ENCODE measurements around the gene AVPR1A. TPM values are rescaled to one million over a fixed set of nuclear protein-coding genes. Genes with fewer than 3 reads are reported as not detected.
"Not testable (repeated sequence)": the region's sequence is repeated elsewhere in the genome, so short reads cannot be mapped to it uniquely, and the experiment has no call there.

AVPR1A gene
- total RNA-seq (2014; rRNA removed; shearing (Covaris generic)) = not detected in 2 replicates

DNA sequence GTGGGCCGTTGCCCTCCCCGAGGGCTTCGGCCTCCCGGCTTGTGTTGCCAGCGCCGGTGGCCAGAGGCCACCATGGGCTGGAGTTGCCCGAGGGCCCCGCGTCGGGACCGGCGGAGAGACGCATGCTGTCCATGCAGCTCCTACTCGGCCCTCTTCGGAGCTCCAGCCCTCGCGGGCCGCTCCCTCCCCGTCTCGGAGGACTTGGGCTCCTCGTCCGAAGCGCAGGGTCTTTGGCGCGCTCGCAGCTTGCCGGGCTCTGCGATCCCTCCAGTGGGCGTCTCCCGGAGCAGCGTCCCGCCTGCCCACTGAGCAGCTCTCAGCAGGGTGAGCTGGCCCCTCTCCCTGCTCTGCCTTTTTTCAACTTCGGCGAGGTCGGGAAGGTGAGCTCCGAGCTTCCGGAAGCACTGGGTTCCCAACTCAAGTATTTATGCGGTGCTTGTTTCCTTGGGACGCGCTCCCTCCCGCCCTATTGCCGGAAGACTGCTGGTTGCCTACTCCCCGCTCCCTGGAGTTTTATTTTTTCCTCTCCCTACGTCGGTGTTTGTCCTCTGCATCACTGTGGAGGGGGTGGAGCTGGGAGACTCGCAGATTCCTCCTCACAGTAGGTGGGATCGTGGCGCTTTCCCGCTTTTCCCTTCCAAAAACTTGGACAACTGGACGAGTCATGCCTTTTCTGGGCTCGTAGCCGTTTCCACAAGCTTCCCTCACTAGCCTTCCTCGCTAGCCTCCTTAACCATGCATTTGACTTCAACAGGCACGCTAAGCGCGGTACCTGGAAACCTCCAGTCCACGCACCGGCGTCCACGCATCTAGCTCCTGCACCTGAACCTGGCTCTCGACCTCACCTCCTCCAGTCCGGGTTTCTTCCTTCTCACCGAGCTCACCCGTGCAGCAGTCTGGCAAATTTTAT, at the start of gene AVPR1A:
TSS of gene AVPR1A (minus strand) at position 489 of the 910 bp plus-strand sequence. CDS start at position 124, 365 bp downstream.
- no peak for DNase-seq (ENCODE audit: low spot score)

DNA sequence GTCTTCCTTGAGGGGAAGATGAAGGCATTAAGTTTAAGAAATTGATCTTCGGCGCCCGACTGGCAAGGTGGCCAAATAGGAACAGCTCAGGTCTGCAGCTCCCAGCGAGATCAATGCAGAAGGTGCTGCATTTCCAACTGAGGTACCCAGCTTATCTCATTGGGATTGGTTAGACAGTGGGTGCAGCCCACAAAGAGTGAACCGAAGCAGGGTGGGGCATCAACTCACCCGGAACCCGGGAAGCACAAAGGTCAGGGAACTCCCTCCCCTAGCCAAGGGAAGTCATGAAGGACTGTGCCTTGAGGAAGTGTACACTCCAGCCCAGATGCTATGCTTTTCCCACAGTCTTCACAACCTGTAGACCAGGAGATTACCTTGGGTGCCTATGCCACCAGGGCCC, 45.2 kb upstream of the AVPR1A start:
- DNase-seq (ENCODE audit: low spot score) = peak; percentile 19

DNA sequence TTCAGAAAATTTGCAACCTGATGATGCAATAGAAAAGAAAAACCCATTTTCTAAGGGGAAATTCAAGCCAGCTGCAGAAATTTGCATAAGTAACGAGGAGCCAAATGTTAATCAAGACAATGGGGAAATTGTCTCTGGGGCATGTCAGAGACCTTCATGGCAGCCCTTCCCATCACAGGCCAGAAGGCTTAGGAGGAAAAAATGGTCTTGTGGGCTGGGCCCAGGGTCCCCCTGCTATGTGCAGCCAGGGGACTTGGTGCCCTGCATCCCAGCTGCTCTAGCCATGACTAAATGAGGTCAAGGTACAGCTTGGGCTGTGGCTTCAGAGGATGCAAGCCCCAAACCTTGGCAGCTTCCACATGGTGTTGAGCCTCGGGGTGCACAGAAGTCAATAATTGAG, 28.2 kb upstream of the AVPR1A start:
- DNase-seq (ENCODE audit: low spot score) = no peak

DNA sequence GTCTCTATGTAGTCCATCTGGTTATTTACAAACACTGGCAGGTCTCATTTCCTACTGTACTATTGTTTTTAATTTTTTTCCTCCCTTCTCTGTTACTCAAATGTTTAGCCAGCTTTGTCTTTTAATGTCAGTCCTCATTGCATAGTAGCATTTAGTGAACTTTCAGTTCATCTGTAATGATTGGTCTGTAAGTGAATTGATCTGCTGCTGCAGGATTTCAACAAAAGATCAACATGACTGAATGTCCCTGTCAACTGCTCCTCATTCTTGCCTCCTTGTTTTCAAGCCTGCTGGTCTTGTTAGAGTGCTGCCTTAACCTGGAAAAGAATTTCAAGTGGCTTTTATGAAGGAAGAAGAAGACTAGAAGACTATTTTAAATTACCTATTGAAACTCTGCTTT, 19.3 kb upstream of the AVPR1A start:
- no peak for DNase-seq (ENCODE audit: low spot score)

DNA sequence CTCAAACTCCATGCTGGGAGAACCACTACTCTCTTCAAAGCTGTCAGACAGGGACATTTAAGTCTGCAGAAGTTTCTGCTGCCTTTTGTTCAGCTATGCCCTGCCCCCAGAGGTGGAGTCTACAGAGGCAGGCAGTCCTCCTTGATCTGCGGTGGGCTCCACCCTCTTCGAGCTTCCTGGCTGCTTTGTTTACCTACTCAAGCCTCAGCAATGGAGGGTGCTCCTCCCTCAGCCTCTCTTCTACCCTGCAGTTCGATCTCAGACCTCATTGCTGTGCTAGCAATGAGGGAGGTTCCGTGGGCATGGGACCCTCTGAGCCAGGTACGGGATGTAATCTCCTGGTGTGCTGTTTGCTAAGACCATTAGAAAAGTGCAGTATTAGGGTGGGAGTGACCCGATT, 16.7 kb upstream of the AVPR1A start:
- DNase-seq (ENCODE audit: low spot score) = not testable (repeated sequence)

DNA sequence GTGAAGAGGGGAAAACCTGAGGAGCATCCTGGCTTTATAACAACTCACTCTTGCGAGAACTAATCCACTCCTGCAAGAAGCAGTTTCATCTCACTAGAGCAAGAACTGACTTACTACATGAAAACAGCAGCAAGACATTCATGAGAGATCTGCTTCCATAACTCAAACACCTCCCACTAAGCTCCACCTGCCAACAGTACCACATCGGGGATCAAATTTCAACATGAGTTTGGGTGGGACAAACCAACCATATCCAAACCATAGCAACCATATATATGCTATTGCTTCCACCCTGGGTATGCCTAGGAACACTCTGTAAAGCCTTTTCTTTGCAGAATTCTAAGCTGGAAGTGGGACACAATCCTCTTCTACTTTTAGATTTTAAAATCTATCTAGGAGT, 13.9 kb upstream of the AVPR1A start:
- peak; percentile 47 for DNase-seq (ENCODE audit: low spot score)

DNA sequence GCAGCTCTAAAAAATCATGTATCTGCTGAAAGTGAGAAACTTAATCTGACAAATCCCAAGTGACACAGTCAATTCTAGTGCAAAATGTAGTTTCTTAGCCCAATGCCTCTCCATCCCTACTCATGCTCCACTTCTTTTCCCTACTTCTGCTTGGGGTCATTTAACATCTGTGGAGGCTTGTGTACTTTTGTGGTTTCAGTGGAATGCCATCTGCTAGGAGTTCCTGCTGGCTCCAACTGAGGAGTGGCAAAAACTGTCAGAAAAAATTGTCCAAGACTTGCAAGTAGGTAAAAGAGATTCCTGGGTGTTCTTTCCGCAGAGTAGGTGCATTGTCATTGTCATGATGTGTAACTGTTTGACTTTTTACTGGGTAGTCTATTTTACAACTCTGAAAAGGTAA, 12.5 kb upstream of the AVPR1A start:
- DNase-seq (ENCODE audit: low spot score) = peak; percentile 13

DNA sequence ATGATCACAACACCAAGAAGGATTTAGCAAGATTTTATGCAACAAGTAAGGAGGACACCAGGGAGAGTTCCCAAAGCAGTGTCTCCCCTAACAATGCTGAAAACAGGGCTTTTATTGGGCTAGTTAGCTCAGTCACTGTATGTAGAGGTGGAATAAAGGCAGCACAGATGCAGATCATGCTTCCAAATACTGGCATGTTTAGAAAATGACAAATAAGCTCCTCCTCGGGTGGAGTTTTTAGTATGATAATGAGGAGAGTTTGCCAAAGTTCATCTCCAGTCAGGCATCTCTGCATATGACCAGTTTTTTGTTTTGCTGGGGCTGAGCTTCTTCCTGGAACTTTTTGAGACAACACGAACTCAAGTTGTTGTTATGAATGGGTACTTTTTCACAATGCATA, 4.4 kb upstream of the AVPR1A start:
- no peak for DNase-seq (ENCODE audit: low spot score)

DNA sequence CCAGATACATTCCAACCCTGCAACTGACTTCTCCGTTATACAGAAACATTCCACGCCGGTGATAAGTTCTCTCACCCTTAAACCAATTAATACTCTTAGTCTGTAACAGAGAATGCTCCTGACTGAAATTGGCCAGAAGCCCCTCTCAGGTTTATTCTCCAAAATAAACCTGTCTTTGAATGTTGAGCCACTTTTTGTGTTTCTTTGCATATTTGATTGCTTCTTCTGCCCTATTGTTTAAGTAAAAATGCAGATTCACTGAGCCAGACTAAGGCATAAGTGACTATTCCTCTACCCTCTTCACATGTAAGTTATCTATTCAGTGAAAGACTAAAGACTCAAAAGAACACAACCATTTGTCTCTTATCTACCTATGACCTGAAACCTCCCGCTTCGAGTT, 3.6 kb upstream of the AVPR1A start:
- no peak for DNase-seq (ENCODE audit: low spot score)

DNA sequence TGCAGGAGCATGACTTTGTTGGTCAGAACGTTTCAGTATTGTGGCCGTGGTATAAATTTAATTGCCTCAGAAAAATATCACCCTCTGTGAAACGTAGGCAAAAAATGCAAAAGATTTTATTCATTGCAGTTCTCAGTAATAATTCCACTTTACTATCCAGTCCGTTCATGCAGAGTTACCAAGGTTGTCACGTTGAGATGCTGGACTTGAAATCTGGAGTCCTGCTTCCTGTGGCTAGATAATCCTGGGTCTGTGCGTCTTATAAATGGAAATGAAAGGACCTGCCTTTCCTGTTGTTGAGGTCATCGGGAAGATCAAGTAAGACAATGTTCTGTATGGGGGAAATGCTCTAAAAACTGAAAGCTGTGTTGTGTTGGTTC, 1.3 kb upstream of the AVPR1A start:
- DNase-seq (ENCODE audit: low spot score) = no peak

DNA sequence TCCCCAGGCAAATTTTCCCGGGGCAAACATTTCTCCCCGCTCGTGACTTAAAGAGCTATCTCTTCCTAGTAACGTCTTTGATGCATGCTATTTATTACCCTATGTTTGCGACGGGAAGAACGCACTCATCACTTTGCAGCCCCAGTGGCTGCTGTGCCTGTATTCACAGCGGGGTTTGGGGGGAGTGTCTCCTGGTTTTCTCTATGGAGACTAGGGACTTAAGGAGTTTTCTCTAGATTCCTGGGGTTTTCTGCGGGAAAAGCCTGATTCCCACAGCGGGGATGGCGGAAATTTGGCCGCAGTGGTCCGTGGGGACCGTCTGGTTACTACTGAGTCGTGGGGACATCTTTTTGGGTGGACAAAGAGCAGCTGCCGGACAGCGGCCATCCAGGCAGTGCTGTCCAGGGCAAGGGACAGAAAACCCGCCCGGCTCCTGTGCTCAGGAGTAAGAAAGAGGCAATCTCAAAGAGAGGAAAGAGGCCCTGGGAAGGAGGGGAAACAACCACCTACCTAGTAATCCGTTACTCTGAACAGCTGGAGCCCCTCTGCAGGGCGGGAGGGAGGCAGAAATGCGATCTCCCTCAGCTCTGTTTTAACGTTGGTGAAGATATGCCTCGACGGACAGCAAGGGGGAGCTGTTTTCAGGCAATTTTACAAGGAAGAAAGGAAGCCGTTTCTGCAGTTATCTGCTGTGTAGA, 771 bp upstream of the AVPR1A start:
- DNase-seq (ENCODE audit: low spot score) = peak; percentile 45

DNA sequence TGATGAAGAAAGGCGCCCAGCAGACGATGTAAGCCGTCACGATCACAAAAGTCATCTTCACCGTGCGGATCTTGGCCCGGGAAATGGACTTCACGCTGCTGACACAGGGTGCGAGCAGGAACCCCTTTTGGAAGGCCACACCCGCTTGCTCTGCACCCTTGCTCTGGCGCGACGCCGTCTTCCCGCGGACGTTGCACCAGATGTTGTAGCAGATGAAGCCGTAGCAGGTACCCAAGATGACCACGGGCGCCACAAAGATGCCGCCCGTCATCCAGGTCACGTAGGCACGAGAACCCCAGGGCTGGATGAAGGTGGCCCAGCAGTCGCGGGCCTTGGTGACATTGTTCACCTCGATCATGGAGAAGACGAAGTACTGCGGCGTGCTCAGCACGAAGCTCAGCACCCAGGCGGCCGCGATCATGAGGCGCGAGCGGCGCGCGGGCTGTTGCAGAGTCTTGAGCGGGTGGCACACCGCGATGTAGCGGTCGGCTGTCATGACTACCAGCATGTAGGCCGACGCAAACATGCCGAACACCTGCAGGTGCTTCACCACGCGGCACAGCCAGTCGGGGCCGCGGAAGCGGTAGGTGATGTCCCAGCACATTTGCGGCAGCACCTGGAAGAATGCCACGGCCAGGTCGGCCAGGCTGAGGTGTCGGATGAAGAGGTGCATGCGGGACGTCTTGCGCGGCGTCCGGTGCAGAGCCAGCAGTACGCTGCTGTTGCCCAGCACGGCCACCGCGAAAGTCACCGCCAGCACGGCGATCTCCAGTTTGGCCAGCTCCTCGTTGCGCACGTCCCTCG, 890 bp downstream of the AVPR1A start:
- DNase-seq (ENCODE audit: low spot score) = no peak

DNA sequence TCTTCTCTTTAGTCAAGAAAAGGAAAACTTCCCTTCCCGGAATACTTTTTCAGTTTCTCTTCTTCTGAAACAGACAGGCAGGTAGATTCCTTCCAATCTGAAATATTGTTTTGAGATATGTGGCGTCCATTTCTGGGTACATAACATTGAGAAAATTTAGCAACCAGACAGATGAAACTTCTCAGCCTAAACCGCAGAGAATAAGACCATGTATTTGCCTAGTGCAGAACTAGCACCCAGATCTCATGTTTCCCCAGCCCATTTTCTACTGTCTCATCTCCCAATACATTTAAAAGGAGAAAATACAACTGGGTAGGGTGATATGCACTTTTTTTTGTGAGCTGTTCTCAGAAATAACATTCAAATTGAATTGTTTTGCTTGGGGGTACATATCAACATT, 6.4 kb downstream of the AVPR1A start:
- no peak for DNase-seq (ENCODE audit: low spot score)

DNA sequence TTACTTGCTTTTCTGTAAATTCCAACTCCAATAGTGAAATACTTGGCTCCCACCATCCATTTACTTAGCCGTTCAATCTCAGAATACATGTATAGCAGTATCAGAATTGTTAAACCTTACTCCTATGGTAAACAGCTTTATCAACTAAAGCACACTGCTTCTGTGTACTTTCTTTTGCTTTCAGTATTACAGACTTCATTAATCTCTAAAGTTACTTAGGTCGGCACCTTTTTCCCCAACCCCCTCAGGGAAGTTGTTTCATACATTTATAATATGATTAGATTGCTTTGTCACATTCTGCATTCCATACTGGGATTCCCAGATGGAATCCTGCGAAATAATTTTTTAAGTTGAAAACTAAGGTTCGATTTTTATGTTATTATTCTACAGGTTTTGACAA, 12.5 kb downstream of the AVPR1A start:
- no peak for DNase-seq (ENCODE audit: low spot score)

DNA sequence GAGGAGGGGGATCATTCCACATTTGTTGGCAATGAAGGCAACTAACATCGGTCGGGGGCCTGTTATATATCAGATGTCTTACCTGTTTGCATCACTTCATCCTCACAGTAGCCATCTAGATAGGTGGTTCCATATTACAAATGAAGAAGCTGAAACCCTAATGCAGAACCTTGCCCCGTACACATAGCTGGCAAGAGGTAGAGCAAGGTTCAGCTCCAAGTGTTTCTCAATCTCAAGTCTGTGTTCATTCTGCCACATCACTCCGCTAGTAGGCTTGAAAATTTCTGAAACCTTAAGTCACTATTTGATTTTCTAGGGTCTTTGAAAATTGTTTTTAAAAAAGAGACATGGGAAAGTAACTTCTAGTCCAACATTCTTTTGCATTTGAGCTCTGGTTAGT, 17.0 kb downstream of the AVPR1A start:
- DNase-seq (ENCODE audit: low spot score) = no peak

DNA sequence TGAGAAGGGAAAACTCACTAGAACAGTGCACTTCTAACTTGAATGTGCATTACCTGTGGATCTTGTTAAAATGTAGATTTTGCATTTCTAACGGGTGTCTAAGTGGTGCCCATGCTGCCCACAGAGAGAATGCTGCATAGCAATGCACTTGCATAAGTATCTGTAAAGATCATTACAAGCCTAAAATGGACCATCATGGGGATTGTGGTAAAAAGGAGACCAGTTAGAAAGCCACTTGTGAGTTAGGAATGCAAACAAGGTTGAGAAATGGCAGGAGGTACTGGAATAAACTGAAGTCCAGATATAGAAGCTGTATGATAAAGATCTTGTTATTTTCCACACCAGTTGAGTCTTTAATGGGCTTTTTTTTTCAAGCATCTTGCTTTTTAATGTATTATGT, 18.8 kb downstream of the AVPR1A start:
- no peak for DNase-seq (ENCODE audit: low spot score)

DNA sequence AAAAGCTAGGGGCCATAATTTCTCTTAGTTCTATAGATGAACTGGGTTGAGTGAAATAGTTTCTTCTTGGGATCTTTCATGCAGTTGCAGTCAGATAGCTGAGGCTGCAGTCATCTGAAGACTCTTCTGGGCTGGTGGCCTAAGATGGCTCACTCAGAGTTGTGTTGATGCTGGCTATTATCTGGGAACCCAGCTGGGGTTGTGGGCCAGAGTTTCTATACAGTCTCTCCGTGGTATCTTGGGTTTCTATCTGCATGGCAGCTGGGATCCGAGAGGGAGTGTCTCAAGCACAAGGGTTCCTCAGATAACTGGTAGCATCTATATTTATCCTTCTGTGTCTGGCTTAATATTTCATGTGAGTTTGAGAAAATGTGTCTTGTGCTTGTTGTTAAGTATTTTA, 21.1 kb downstream of the AVPR1A start:
- DNase-seq (ENCODE audit: low spot score) = no peak

DNA sequence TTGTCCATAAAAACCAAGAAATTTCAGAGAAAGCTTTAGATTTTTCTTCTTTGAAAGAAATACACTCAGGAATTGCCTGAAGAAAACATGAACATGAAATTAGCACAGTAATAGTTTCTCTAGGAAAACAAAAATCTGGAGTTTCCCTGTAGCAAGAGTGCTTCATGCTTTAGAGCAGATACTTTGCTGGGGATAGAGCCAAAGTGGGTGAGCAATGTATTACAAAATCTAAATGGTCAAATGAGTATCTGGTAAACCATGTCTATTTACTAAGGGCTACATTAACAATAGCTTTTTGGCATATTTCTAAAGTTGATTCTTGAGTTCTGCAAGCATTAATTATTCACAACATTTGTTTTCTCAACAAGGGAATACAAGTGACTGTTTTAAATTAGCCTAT, 26.2 kb downstream of the AVPR1A start:
- no peak for DNase-seq (ENCODE audit: low spot score)

DNA sequence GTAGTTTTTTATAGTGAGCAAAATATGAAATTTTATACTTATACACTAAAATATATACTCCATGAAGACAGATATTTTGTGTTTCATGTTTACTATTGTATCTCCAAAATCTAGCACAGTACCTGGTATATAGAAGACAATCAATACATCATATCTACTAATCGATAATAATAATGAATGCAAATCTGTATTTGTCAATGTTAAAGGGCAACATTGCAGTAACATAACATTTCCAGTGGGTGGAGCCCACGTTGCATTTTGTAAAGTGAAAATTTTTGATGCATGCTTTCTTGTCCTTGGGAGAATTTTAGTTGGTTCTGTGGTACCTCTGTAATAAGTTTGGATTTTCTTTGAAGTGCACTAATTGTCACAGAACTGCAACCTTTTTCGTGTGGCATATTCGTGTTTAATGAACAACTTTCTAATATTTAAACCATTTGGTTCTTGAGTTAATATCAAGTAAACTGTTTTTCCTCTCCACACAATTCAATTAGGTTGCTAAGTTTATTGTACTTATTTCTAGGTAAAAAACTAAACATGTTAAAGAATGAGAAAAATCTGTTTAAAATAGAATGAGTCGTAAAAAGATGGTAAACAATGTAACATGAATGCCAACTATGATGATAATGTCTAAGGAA, 47.4 kb downstream of the AVPR1A start:
- DNase-seq (ENCODE audit: low spot score) = peak; percentile 49

DNA sequence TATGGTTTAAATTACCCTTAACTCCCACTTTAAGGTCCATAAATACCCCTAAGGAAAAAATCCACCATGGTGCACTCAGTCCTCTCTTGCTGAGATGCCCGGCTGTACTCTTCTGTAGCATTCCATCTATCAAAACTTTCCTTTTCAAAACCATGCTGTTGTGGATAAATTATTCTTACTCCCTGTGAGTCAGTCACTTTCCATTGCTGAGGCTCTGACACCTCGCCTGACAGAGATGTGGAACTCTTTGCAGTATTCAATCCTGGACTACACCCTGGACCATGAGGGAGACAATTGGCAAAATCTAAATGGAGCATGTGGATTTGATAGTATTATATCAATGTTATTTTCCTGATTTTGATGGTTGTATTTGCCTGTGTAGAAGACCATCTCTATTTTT, 49.1 kb downstream of the AVPR1A start:
- DNase-seq (ENCODE audit: low spot score) = no peak

DNA sequence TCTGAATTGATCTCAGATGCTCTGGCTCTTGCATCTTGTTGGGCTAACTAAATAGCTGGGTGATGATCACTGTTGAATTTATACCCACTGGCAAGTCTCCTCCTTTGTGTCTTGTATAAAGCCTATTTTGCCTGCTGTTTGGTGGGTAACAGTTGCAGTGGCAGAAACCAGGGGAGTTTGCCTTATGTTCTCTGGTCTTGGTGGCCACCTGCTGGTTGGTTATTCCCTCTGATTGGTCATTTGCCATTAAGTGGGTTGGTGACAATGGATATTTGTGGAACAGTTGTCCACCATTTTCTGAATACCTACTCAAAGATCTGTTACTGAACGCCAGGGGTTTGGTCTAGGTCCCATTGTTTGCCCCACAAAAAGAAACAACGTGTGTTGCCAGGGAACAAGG, 52.1 kb downstream of the AVPR1A start:
- DNase-seq (ENCODE audit: low spot score) = peak; percentile 52

All from HT-29 (cell line).